HFFc6 (cell line): ENCODE measurements around the gene SH2D2A. TPM values are rescaled to one million over a fixed set of nuclear protein-coding genes. Genes with fewer than 3 reads are reported as not detected.

Experiments
- DNase-seq: peaks from one replicate; pipeline ENCODE4 v3.0.0-alpha.2; 2018
- H3K27ac Mint-ChIP-seq: 2 replicates; pipeline ENCODE4 v1.8.0; 2020; ENCODE audit warnings: mild to moderate bottlenecking, mixed read lengths
- H3K27me3 Mint-ChIP-seq: 2 replicates; pipeline ENCODE4 v1.8.0; 2021; ENCODE audit warnings: mild to moderate bottlenecking, moderate library complexity, mixed read lengths; ENCODE audit not compliant: insufficient read depth
- H3K36me3 Mint-ChIP-seq: 2 replicates; pipeline ENCODE4 v1.8.0; 2021; ENCODE audit warnings: low read depth, mixed read lengths
- H3K4me1 Mint-ChIP-seq: 2 replicates; pipeline ENCODE4 v1.8.0; 2020; ENCODE audit warnings: low read depth, mixed read lengths
- H3K4me3 Mint-ChIP-seq: 2 replicates; pipeline ENCODE4 v1.8.0; 2020; ENCODE audit warnings: mild to moderate bottlenecking, moderate library complexity, mixed read lengths
- H3K9me3 Mint-ChIP-seq: 2 replicates; pipeline ENCODE4 v1.8.0; 2020; ENCODE audit warnings: mild to moderate bottlenecking, mixed read lengths
- CTCF ChIP-seq: fragments of 200-600 bp; sonication (generic); IDR thresholded peaks from 2 replicates; pipeline ENCODE4 v1.5.0; 2021; ENCODE audit warnings: antibody characterized with exemption, mild to moderate bottlenecking
- total RNA-seq, 6 experiments: library from RNA; stranded (reverse); fragmentation: NEBNext Ultra II Directional; extraction: Animal tissue kit (Norgen Biotek cat#: 25700); gene quantifications; 2 replicates in 1 of 6; 3 replicates in 5 of 6; pipeline ENCODE4 v1.2.3, GENCODE V29; 2021

The SH2D2A gene
- total RNA-seq, 6 experiments from 2014 or later, result 0.09 to 0.17 TPM; not detected in 4

GRCh38 chr1:156858959-156859522 is 42.4 kb upstream of the SH2D2A start, which contains the start of gene INSRR:
TSS of gene INSRR (minus strand) at chr1:156859117. CDS start at chr1:156858621, 496 bp downstream.
- Mint-ChIP-seq H3K36me3 (no peaks in the 10 kb centered on the region), H3K4me1 (peaks cover 12% of the 10 kb centered on the region), H3K27me3 (peaks cover 47% of the 10 kb centered on the region), H3K4me3 (peak within 1 kb of the TSS; percentile 69), H3K27ac (no peak within 1 kb of the TSS), H3K9me3 (no peaks in the 10 kb centered on the region)
- TF ChIP-seq CTCF, result no peak
- DNase-seq, result no peak

GRCh38 chr1:156858555-156858956 is 41.9 kb upstream of the SH2D2A start:
- peaks cover 12% of the 10 kb centered on the region for H3K4me1 Mint-ChIP-seq
- peaks cover 45% of the 10 kb centered on the region for H3K27me3 Mint-ChIP-seq
- H3K36me3 Mint-ChIP-seq, result no peaks in the 10 kb centered on the region
- H3K4me3 Mint-ChIP-seq, result peak overlapping the region; percentile 60
- DNase-seq, result no peak
- H3K9me3 Mint-ChIP-seq, result no peaks in the 10 kb centered on the region
- no peak overlapping the region for H3K27ac Mint-ChIP-seq
- no peak for TF ChIP-seq CTCF

- H3K27me3 Mint-ChIP-seq, result peaks cover 42% of the 10 kb centered on the region
- H3K27ac Mint-ChIP-seq, result no peak overlapping the region
- H3K4me3 Mint-ChIP-seq, result no peak overlapping the region
- no peak for TF ChIP-seq CTCF
- no peaks in the 10 kb centered on the region for H3K9me3 Mint-ChIP-seq
- H3K36me3 Mint-ChIP-seq, result no peaks in the 10 kb centered on the region
- peaks cover 12% of the 10 kb centered on the region for H3K4me1 Mint-ChIP-seq
- DNase-seq, result no peak
Observed at GRCh38 chr1:156857532-156857931, 40.9 kb upstream of the SH2D2A start.

GRCh38 chr1:156856282-156856785 is 39.7 kb upstream of the SH2D2A start:
- TF ChIP-seq CTCF, result no peak
- H3K27ac Mint-ChIP-seq, result no peak overlapping the region
- no peak for DNase-seq
- H3K36me3 Mint-ChIP-seq, result no peaks in the 10 kb centered on the region
- peaks cover 42% of the 10 kb centered on the region for H3K27me3 Mint-ChIP-seq
- no peaks in the 10 kb centered on the region for H3K9me3 Mint-ChIP-seq
- peaks cover 12% of the 10 kb centered on the region for H3K4me1 Mint-ChIP-seq
- H3K4me3 Mint-ChIP-seq, result no peak overlapping the region

GRCh38 chr1:156854634-156855033 is 38.0 kb upstream of the SH2D2A start:
- Mint-ChIP-seq H3K9me3 (no peaks in the 10 kb centered on the region), H3K4me3 (no peak overlapping the region), H3K27ac (no peak overlapping the region), H3K36me3 (no peaks in the 10 kb centered on the region), H3K27me3 (peaks cover 46% of the 10 kb centered on the region), H3K4me1 (peaks cover 6% of the 10 kb centered on the region)
- DNase-seq, result no peak
- TF ChIP-seq CTCF, result peak; percentile 27; the same call in 1 of the 2 replicates
